HFFc6 (cell line): ENCODE results near the gene ABCA3. TPM values are rescaled to one million over a fixed set of nuclear protein-coding genes. Genes with fewer than 3 reads are reported as not detected.

ENCODE experiments used
- DNase-seq: peaks from one replicate; pipeline ENCODE4 v3.0.0-alpha.2; 2018
- H3K27ac Mint-ChIP-seq: 2 replicates; pipeline ENCODE4 v1.8.0; 2020; ENCODE audit warnings: mild to moderate bottlenecking, mixed read lengths
- H3K27me3 Mint-ChIP-seq: 2 replicates; pipeline ENCODE4 v1.8.0; 2021; ENCODE audit warnings: mild to moderate bottlenecking, moderate library complexity, mixed read lengths; ENCODE audit not compliant: insufficient read depth
- H3K36me3 Mint-ChIP-seq: 2 replicates; pipeline ENCODE4 v1.8.0; 2021; ENCODE audit warnings: low read depth, mixed read lengths
- H3K4me1 Mint-ChIP-seq: 2 replicates; pipeline ENCODE4 v1.8.0; 2020; ENCODE audit warnings: low read depth, mixed read lengths
- H3K4me3 Mint-ChIP-seq: 2 replicates; pipeline ENCODE4 v1.8.0; 2020; ENCODE audit warnings: mild to moderate bottlenecking, moderate library complexity, mixed read lengths
- H3K9me3 Mint-ChIP-seq: 2 replicates; pipeline ENCODE4 v1.8.0; 2020; ENCODE audit warnings: mild to moderate bottlenecking, mixed read lengths
- CTCF ChIP-seq: fragments of 200-600 bp; sonication (generic); IDR thresholded peaks from 2 replicates; pipeline ENCODE4 v1.5.0; 2021; ENCODE audit warnings: antibody characterized with exemption, mild to moderate bottlenecking
- total RNA-seq, 6 experiments: library from RNA; stranded (reverse); fragmentation: NEBNext Ultra II Directional; extraction: Animal tissue kit (Norgen Biotek cat#: 25700); gene quantifications; 2 replicates in 1 of 6; 3 replicates in 5 of 6; pipeline ENCODE4 v1.2.3, GENCODE V29; 2021

The ABCA3 gene
- total RNA-seq, 6 experiments from 2014 or later = 1.9 to 3.6 (median 2.4) TPM

GRCh38 chr16:2331199-2331930 lies 9.2 kb downstream of the ABCA3 start:
- H3K27ac Mint-ChIP-seq = no peak overlapping the region
- H3K4me3 Mint-ChIP-seq = no peak overlapping the region
- H3K27me3 Mint-ChIP-seq = peaks cover 37% of the 10 kb centered on the region
- no peak for TF ChIP-seq CTCF
- H3K36me3 Mint-ChIP-seq = no peaks in the 10 kb centered on the region
- H3K9me3 Mint-ChIP-seq = no peaks in the 10 kb centered on the region
- DNase-seq = no peak
- peaks cover 8% of the 10 kb centered on the region for H3K4me1 Mint-ChIP-seq

GRCh38 chr16:2329532-2329931 lies 11.0 kb downstream of the ABCA3 start:
- TF ChIP-seq CTCF = no peak
- H3K27ac Mint-ChIP-seq = no peak overlapping the region
- H3K4me1 Mint-ChIP-seq = peaks cover 8% of the 10 kb centered on the region
- H3K27me3 Mint-ChIP-seq = peaks cover 42% of the 10 kb centered on the region
- H3K4me3 Mint-ChIP-seq = no peak overlapping the region
- DNase-seq = no peak
- no peaks in the 10 kb centered on the region for H3K36me3 Mint-ChIP-seq
- no peaks in the 10 kb centered on the region for H3K9me3 Mint-ChIP-seq

DNA sequence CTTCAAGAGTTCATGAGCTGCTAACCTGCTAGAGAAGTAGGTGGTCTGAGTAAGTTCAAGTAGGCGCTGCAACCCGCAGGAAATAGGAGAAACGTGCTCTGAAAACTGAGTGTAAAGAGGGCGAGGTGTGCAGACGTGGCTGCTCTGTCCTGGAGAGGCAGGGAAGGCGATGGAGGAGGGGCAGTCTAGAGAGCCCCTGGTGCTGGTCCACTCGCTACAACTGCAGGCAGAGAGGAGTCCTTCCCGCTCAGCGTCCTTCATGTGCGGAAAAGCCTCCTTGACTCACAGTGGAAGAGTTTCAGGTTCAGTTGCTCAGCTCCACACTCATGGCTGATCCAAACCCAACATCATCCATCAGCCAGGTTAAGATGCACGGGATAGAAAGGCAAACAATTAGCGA lies 12.1 kb downstream of the ABCA3 start:
- no peak for TF ChIP-seq CTCF
- peaks cover 46% of the 10 kb centered on the region for H3K27me3 Mint-ChIP-seq
- no peaks in the 10 kb centered on the region for H3K9me3 Mint-ChIP-seq
- H3K27ac Mint-ChIP-seq = no peak overlapping the region
- no peak for DNase-seq
- no peaks in the 10 kb centered on the region for H3K36me3 Mint-ChIP-seq
- no peak overlapping the region for H3K4me3 Mint-ChIP-seq
- H3K4me1 Mint-ChIP-seq = no peaks in the 10 kb centered on the region

- H3K27me3 Mint-ChIP-seq = peaks cover 35% of the 10 kb centered on the region
- no peak for TF ChIP-seq CTCF
- H3K9me3 Mint-ChIP-seq = no peaks in the 10 kb centered on the region
- no peak overlapping the region for H3K27ac Mint-ChIP-seq
- no peaks in the 10 kb centered on the region for H3K4me1 Mint-ChIP-seq
- H3K4me3 Mint-ChIP-seq = no peak overlapping the region
- DNase-seq = no peak
- no peaks in the 10 kb centered on the region for H3K36me3 Mint-ChIP-seq
Measured at GRCh38 chr16:2326191-2326590, 14.3 kb downstream of the ABCA3 start.

GRCh38 chr16:2325791-2326190 lies 14.7 kb downstream of the ABCA3 start:
- H3K4me3 Mint-ChIP-seq = no peak overlapping the region
- no peak for TF ChIP-seq CTCF

More at GRCh38 chr16:2325791-2326190, 14.7 kb downstream of the ABCA3 start:
- Mint-ChIP-seq H3K27me3 (peaks cover 34% of the 10 kb centered on the region), H3K9me3 (no peaks in the 10 kb centered on the region), H3K27ac (no peak overlapping the region), H3K36me3 (no peaks in the 10 kb centered on the region), H3K4me1 (no peaks in the 10 kb centered on the region)
- no peak for DNase-seq
